Mucosa of gallbladder (tissue), 1 donor: ENCODE results near the gene UTS2B. TPM values are rescaled to one million over a fixed set of nuclear protein-coding genes. Genes with fewer than 3 reads are reported as not detected.
A peak's percentile ranks its signal among the peaks of the same experiment; 100 is the strongest.

Source experiments
- DNase-seq: peaks from one replicate; pipeline ENCODE4 v3.0.0-alpha.2; 2020; ENCODE audit warnings: low spot score
- total RNA-seq: library from RNA; stranded (reverse); gene quantifications from one replicate; pipeline ENCODE4 v1.2.1, GENCODE V29; 2021
- donor health status: DM: no; HTN: no; CAD: no.

UTS2B gene
- total RNA-seq, result 2.6 TPM

- DNase-seq, result no peak
Measured at GRCh38 chr3:191329654-191330529, at the start of gene UTS2B. UTS2B (minus strand) TSS chr3:191330526; CDS start chr3:191282189, 48,337 bp downstream.

- no peak for DNase-seq
Measured at GRCh38 chr3:191380001-191380400, 49.7 kb upstream of the UTS2B start.

GRCh38 chr3:191379446-191379845 is 49.1 kb upstream of the UTS2B start:
- no peak for DNase-seq

- no peak for DNase-seq
Measured at GRCh38 chr3:191378142-191378812, 48.0 kb upstream of the UTS2B start.

GRCh38 chr3:191376516-191377141 is 46.3 kb upstream of the UTS2B start:
- DNase-seq, result no peak

- DNase-seq, result no peak
Measured at GRCh38 chr3:191373327-191373726, 43.0 kb upstream of the UTS2B start.

GRCh38 chr3:191372122-191372521 is 41.8 kb upstream of the UTS2B start:
- DNase-seq, result no peak

GRCh38 chr3:191369616-191370010 is 39.3 kb upstream of the UTS2B start:
- DNase-seq, result no peak

- no peak for DNase-seq
Measured at GRCh38 chr3:191368755-191369615, 38.7 kb upstream of the UTS2B start.

- no peak for DNase-seq
Measured at GRCh38 chr3:191366675-191367074, 36.3 kb upstream of the UTS2B start.

- no peak for DNase-seq
Measured at GRCh38 chr3:191363221-191363620, 32.9 kb upstream of the UTS2B start.

- DNase-seq, result no peak
Measured at GRCh38 chr3:191362524-191363090, 32.3 kb upstream of the UTS2B start.

- DNase-seq, result no peak
Measured at GRCh38 chr3:191362037-191362436, 31.7 kb upstream of the UTS2B start.

GRCh38 chr3:191361456-191361855 is 31.1 kb upstream of the UTS2B start:
- DNase-seq, result no peak

- no peak for DNase-seq
Measured at GRCh38 chr3:191360620-191361019, 30.3 kb upstream of the UTS2B start.

- DNase-seq, result no peak
Measured at GRCh38 chr3:191358929-191359328, 28.6 kb upstream of the UTS2B start.

- no peak for DNase-seq
Measured at GRCh38 chr3:191357909-191358308, 27.6 kb upstream of the UTS2B start.

GRCh38 chr3:191356631-191357439 is 26.5 kb upstream of the UTS2B start:
- DNase-seq, result peak; percentile 54

GRCh38 chr3:191355406-191355805 is 25.1 kb upstream of the UTS2B start:
- no peak for DNase-seq

GRCh38 chr3:191353022-191353777 is 22.9 kb upstream of the UTS2B start:
- DNase-seq, result no peak
